HepG2 (cell line): ENCODE data around the gene ZP2. TPM values are rescaled to one million over a fixed set of nuclear protein-coding genes. Genes with fewer than 3 reads are reported as not detected.

Source experiments
- MTF1 ChIP-seq: sonication (generic); formaldehyde crosslinking; IDR thresholded peaks from 2 replicates; pipeline ENCODE4 v1.5.0; 2020; ENCODE audit warnings: missing genetic modification reagents
- NFE2L1 ChIP-seq: sonication (generic); formaldehyde crosslinking; IDR thresholded peaks from 2 replicates; pipeline ENCODE4 v1.4.0; 2020; ENCODE audit warnings: missing genetic modification reagents, mild to moderate bottlenecking, borderline replicate concordance
- PPARG ChIP-seq: conservative IDR thresholded peaks from 2 replicates; pipeline ENCODE4 v1.6.1; 2016; ENCODE audit warnings: missing biosample characterization, missing genetic modification reagents
- RNF2 ChIP-seq: fragments of 450-650 bp; conservative IDR thresholded peaks from 2 replicates; pipeline ENCODE4 v1.6.1; 2016; ENCODE audit warnings: low read depth
- SIN3B ChIP-seq: fragments of 150-350 bp; IDR thresholded peaks from 2 replicates; pipeline ENCODE4 v1.6.1; 2014; ENCODE audit warnings: low read length
- U2AF1 ChIP-seq: fragments of 200-400 bp; formaldehyde crosslinking; optimal IDR thresholded peaks from 2 replicates; pipeline ENCODE3; 2017; ENCODE audit warnings: mild to moderate bottlenecking, low read depth, low read length
- ZNF136 ChIP-seq: sonication (generic); formaldehyde crosslinking; IDR thresholded peaks from 2 replicates; pipeline ENCODE4 v1.8.1; 2022; ENCODE audit warnings: low read depth, mild to moderate bottlenecking, moderate library complexity, missing genetic modification reagents
- ZNF44 ChIP-seq: sonication (generic); formaldehyde crosslinking; IDR thresholded peaks from 2 replicates; pipeline ENCODE4 v1.5.1; 2020; ENCODE audit warnings: mild to moderate bottlenecking, missing genetic modification reagents
- ZNF792 ChIP-seq: IDR thresholded peaks from 2 replicates; pipeline ENCODE4 v1.6.1; 2016
- ZNF816 ChIP-seq: sonication (generic); formaldehyde crosslinking; IDR thresholded peaks from 2 replicates; pipeline ENCODE4 v1.8.0; 2022; ENCODE audit warnings: missing genetic modification reagents, mild to moderate bottlenecking, borderline replicate concordance
- polyA plus RNA-seq, 8 experiments: library from polyadenylated mRNA; depleted of rRNA in 3 of 8; stranded (reverse) in 7 of 8; unstranded in 1 of 8; fragments of >200 nt; fragmentation: Illumina TruSeq in 4 of 8; extraction: Trizol in 4 of 8; gene quantifications; 2 replicates each; pipeline versions ENCODE4 v1.2.1 to v1.2.3, GENCODE V29; 2011 to 2016; ENCODE audit warnings: low read depth in 4 of 8, missing spikeins in 1 of 8, mixed read lengths in 1 of 8; ENCODE audit not compliant: insufficient read depth in 1 of 8
- total RNA-seq, 5 experiments: library from RNA; depleted of rRNA; stranded (reverse); fragments of >200 nt; fragmentation: Illumina TruSeq; extraction: Trizol; gene quantifications; 2 replicates each; pipeline ENCODE4 v1.2.3, GENCODE V29; 2016; ENCODE audit warnings: low read depth in 1 of 5
- TF ChIP-seq, protein P1 (sequence below): IDR thresholded peaks from 2 replicates; pipeline ENCODE4 v1.6.1; 2016; ENCODE audit warnings: low read depth
- TF ChIP-seq, protein P2 (sequence below): sonication (generic); formaldehyde crosslinking; IDR thresholded peaks from 2 replicates; pipeline ENCODE4 v1.8.1; 2023; ENCODE audit warnings: mild to moderate bottlenecking, missing genetic modification reagents
- TF ChIP-seq, protein P3 (sequence below): conservative IDR thresholded peaks from 2 replicates; pipeline ENCODE4 v1.6.1; 2018; ENCODE audit warnings: missing genetic modification reagents
- TF ChIP-seq, protein P4 (sequence below): sonication (generic); formaldehyde crosslinking; IDR thresholded peaks from 2 replicates; pipeline ENCODE4 v1.8.0; 2022; ENCODE audit warnings: mild to moderate bottlenecking, missing genetic modification reagents, borderline replicate concordance
- TF ChIP-seq, protein P5 (sequence below): IDR thresholded peaks from 2 replicates; pipeline ENCODE4 v1.4.0; 2020; ENCODE audit warnings: mild to moderate bottlenecking, missing genetic modification reagents

Gene ZP2
- total and polyA plus RNA-seq, 2 of the 13 experiments (the other 11 are each of a cell fraction or from before 2014, with no cell fraction given): not detected

DNA sequence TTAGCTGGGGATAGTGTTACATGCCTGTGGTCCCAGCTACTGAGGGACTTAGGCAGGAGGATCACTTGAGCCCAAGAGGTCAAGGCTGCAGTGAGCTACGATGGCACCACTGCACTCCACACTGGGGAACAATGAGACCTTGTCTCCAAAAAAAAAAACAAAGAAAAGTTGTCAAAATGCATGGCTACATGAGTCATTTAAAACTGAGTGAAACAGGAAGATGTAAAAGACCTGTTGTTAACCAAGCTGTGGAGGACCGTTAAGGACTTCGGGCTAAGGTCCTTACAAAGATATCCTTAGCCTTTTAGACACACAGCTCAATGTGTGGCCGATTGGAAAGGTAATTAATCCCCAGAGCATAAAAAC is 25.1 kb downstream of the ZP2 start (continued):
- TF ChIP-seq, protein P1, sequence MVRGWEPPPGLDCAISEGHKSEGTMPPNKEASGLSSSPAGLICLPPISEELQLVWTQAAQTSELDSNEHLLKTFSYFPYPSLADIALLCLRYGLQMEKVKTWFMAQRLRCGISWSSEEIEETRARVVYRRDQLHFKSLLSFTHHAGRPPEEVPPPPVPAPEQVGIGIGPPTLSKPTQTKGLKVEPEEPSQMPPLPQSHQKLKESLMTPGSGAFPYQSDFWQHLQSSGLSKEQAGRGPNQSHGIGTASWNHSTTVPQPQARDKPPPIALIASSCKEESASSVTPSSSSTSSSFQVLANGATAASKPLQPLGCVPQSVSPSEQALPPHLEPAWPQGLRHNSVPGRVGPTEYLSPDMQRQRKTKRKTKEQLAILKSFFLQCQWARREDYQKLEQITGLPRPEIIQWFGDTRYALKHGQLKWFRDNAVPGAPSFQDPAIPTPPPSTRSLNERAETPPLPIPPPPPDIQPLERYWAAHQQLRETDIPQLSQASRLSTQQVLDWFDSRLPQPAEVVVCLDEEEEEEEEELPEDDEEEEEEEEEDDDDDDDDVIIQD: peak; percentile 65; the same call in 1 of the 2 replicates
- TF ChIP-seq, protein P2, sequence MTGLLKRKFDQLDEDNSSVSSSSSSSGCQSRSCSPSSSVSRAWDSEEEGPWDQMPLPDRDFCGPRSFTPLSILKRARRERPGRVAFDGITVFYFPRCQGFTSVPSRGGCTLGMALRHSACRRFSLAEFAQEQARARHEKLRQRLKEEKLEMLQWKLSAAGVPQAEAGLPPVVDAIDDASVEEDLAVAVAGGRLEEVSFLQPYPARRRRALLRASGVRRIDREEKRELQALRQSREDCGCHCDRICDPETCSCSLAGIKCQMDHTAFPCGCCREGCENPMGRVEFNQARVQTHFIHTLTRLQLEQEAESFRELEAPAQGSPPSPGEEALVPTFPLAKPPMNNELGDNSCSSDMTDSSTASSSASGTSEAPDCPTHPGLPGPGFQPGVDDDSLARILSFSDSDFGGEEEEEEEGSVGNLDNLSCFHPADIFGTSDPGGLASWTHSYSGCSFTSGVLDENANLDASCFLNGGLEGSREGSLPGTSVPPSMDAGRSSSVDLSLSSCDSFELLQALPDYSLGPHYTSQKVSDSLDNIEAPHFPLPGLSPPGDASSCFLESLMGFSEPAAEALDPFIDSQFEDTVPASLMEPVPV (CRISPR knock-in tag): no peak
- TF ChIP-seq ZNF816 (CRISPR knock-in tag) (peak; percentile 17; the same call in 1 of the 2 replicates), ZNF792 (CRISPR knock-in tag) (peak; percentile 83; the same call in 1 of the 2 replicates), MTF1 (no peak), PPARG (peak; percentile 78), ZNF136 (CRISPR knock-in tag) (no peak), RNF2 (no peak), U2AF1 (peak; percentile 54), ZNF44 (CRISPR knock-in tag) (no peak), NFE2L1 (no peak), SIN3B (no peak)
- TF ChIP-seq, protein P3, sequence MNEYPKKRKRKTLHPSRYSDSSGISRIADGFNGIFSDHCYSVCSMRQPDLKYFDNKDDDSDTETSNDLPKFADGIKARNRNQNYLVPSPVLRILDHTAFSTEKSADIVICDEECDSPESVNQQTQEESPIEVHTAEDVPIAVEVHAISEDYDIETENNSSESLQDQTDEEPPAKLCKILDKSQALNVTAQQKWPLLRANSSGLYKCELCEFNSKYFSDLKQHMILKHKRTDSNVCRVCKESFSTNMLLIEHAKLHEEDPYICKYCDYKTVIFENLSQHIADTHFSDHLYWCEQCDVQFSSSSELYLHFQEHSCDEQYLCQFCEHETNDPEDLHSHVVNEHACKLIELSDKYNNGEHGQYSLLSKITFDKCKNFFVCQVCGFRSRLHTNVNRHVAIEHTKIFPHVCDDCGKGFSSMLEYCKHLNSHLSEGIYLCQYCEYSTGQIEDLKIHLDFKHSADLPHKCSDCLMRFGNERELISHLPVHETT: no peak
- TF ChIP-seq, protein P4, sequence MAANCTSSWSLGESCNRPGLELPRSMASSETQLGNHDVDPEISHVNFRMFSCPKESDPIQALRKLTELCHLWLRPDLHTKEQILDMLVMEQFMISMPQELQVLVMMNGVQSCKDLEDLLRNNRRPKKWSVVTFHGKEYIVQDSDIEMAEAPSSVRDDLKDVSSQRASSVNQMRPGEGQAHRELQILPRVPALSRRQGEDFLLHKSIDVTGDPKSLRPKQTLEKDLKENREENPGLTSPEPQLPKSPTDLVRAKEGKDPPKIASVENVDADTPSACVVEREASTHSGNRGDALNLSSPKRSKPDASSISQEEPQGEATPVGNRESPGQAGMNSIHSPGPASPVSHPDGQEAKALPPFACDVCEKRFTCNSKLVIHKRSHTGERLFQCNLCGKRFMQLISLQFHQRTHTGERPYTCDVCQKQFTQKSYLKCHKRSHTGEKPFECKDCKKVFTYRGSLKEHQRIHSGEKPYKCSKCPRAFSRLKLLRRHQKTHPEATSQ (CRISPR knock-in tag): no peak
- TF ChIP-seq, protein P5, sequence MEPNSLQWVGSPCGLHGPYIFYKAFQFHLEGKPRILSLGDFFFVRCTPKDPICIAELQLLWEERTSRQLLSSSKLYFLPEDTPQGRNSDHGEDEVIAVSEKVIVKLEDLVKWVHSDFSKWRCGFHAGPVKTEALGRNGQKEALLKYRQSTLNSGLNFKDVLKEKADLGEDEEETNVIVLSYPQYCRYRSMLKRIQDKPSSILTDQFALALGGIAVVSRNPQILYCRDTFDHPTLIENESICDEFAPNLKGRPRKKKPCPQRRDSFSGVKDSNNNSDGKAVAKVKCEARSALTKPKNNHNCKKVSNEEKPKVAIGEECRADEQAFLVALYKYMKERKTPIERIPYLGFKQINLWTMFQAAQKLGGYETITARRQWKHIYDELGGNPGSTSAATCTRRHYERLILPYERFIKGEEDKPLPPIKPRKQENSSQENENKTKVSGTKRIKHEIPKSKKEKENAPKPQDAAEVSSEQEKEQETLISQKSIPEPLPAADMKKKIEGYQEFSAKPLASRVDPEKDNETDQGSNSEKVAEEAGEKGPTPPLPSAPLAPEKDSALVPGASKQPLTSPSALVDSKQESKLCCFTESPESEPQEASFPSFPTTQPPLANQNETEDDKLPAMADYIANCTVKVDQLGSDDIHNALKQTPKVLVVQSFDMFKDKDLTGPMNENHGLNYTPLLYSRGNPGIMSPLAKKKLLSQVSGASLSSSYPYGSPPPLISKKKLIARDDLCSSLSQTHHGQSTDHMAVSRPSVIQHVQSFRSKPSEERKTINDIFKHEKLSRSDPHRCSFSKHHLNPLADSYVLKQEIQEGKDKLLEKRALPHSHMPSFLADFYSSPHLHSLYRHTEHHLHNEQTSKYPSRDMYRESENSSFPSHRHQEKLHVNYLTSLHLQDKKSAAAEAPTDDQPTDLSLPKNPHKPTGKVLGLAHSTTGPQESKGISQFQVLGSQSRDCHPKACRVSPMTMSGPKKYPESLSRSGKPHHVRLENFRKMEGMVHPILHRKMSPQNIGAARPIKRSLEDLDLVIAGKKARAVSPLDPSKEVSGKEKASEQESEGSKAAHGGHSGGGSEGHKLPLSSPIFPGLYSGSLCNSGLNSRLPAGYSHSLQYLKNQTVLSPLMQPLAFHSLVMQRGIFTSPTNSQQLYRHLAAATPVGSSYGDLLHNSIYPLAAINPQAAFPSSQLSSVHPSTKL (CRISPR knock-in tag): peak; percentile 95
